MM.1S (cell line): Measurements from ENCODE around the gene CTNNA1.
"Not testable (repeated sequence)": the region's sequence is repeated elsewhere in the genome, so short reads cannot be mapped to it uniquely, and the experiment has no call there.

Source experiments
- DNase-seq: peaks from one replicate; pipeline ENCODE4 v3.0.0-alpha.2; 2015
- H2AFZ ChIP-seq: fragments of 300-600 bp; sonication (generic); 2 replicates; pipeline ENCODE4 v1.6.0; 2016; ENCODE audit warnings: antibody characterized with exemption, low read length
- H3F3A ChIP-seq: fragments of 300-600 bp; sonication (generic); 2 replicates; pipeline ENCODE4 v1.6.1; 2016; ENCODE audit warnings: mild to moderate bottlenecking, antibody characterized with exemption, low read length, moderate library complexity, mixed read lengths; ENCODE audit not compliant: insufficient read depth
- H3K27ac ChIP-seq: fragments of 300-600 bp; sonication (generic); 2 replicates; pipeline ENCODE4 v1.5.1; 2016; ENCODE audit warnings: mild to moderate bottlenecking, low read length
- H3K27me3 ChIP-seq: fragments of 300-600 bp; sonication (generic); replicated peaks from 2 replicates; pipeline ENCODE4 v1.6.0; 2016; ENCODE audit warnings: low read length; ENCODE audit not compliant: insufficient read depth
- H3K36me3 ChIP-seq: fragments of 300-600 bp; sonication (generic); replicated peaks from 2 replicates; pipeline ENCODE4 v1.6.1; 2016; ENCODE audit warnings: mild to moderate bottlenecking, low read length, mixed read lengths; ENCODE audit not compliant: insufficient read depth
- H3K4me1 ChIP-seq: fragments of 300-600 bp; sonication (generic); 2 replicates; pipeline ENCODE4 v1.6.1; 2016; ENCODE audit warnings: low read length, mixed read lengths
- H3K4me2 ChIP-seq: fragments of 300-600 bp; sonication (generic); 2 replicates; pipeline ENCODE4 v1.6.0; 2016; ENCODE audit warnings: low read depth, low read length
- H3K4me3 ChIP-seq: fragments of 300-600 bp; sonication (generic); 2 replicates; pipeline ENCODE4 v1.5.1; 2016; ENCODE audit warnings: low read length, mixed read lengths
- H3K79me2 ChIP-seq: fragments of 300-600 bp; sonication (generic); 2 replicates; pipeline ENCODE4 v1.6.1; 2016; ENCODE audit warnings: mixed run types, low read length, mixed read lengths
- H3K9ac ChIP-seq: fragments of 300-600 bp; sonication (generic); 2 replicates; pipeline ENCODE4 v1.6.1; 2016; ENCODE audit warnings: low read length, mixed read lengths
- H3K9me2 ChIP-seq: fragments of 300-600 bp; sonication (generic); replicated peaks from 2 replicates; pipeline ENCODE4 v1.6.1; 2016; ENCODE audit warnings: mild to moderate bottlenecking, low read length, mixed read lengths; ENCODE audit not compliant: insufficient read depth
- H3K9me3 ChIP-seq: fragments of 300-600 bp; sonication (generic); replicated peaks from 2 replicates; pipeline ENCODE4 v1.6.1; 2016; ENCODE audit warnings: mild to moderate bottlenecking, low read length, mixed read lengths; ENCODE audit not compliant: insufficient read depth
- H4K20me1 ChIP-seq: fragments of 300-600 bp; sonication (generic); 2 replicates; pipeline ENCODE4 v1.6.1; 2016; ENCODE audit warnings: mild to moderate bottlenecking, low read length, moderate library complexity, mixed read lengths; ENCODE audit not compliant: insufficient read depth
- EZH2 ChIP-seq: fragments of 300-600 bp; sonication (generic); optimal IDR thresholded peaks from 2 replicates; pipeline ENCODE3; 2017; ENCODE audit warnings: low read depth, mild to moderate bottlenecking, antibody characterized with exemption, low read length, mixed read lengths
- EZH2phosphoT487 ChIP-seq: fragments of 300-600 bp; sonication (generic); IDR thresholded peaks from 2 replicates; pipeline ENCODE4 v1.6.1; 2018; ENCODE audit warnings: antibody characterized with exemption, low read length
- TF ChIP-seq, protein P1 (sequence below): fragments of 300-600 bp; sonication (generic); IDR thresholded peaks from 2 replicates; pipeline ENCODE4 v1.5.1; 2016; ENCODE audit warnings: antibody characterized with exemption, low read length, mixed read lengths

Gene CTNNA1

DNA sequence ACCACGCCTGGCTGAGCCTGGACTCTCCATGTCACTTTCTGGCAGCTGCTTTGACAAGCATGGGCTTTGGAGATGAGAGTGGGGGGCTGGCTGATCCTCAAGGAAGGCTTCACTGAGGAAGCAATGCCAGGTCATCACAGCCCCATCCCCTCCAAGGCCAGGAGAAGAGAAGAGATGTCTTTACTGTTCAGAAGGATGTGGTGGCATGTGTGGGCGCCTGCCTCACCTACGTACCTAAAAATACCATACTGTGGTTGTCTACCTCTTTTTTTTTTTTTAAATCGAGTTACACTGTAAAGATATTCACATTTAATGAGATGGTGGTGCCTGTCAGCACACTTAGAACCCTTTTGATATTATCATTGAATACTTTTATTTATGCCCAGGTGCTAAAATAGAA, 26.4 kb upstream of the CTNNA1 start:
- peak overlapping the region; percentile 43 for H3K4me2 ChIP-seq
- no peak overlapping the region for H3K9ac ChIP-seq
- H3K9me2 ChIP-seq = no peaks in the 10 kb centered on the region
- H3K27me3 ChIP-seq = no peaks in the 10 kb centered on the region
- H4K20me1 ChIP-seq = no peaks in the 10 kb centered on the region
- peaks cover 11% of the 10 kb centered on the region for H3F3A ChIP-seq
- H3K36me3 ChIP-seq = no peaks in the 10 kb centered on the region
- H3K79me2 ChIP-seq = no peaks in the 10 kb centered on the region
- peaks cover 44% of the 10 kb centered on the region for H3K4me1 ChIP-seq
- H3K27ac ChIP-seq = 0 out of 2 replicates have a peak overlapping the region, but pooled peaks have one; percentile 3
- TF ChIP-seq, protein P1, sequence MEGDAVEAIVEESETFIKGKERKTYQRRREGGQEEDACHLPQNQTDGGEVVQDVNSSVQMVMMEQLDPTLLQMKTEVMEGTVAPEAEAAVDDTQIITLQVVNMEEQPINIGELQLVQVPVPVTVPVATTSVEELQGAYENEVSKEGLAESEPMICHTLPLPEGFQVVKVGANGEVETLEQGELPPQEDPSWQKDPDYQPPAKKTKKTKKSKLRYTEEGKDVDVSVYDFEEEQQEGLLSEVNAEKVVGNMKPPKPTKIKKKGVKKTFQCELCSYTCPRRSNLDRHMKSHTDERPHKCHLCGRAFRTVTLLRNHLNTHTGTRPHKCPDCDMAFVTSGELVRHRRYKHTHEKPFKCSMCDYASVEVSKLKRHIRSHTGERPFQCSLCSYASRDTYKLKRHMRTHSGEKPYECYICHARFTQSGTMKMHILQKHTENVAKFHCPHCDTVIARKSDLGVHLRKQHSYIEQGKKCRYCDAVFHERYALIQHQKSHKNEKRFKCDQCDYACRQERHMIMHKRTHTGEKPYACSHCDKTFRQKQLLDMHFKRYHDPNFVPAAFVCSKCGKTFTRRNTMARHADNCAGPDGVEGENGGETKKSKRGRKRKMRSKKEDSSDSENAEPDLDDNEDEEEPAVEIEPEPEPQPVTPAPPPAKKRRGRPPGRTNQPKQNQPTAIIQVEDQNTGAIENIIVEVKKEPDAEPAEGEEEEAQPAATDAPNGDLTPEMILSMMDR = no peak
- TF ChIP-seq EZH2 = no peak
- no peak for TF ChIP-seq EZH2phosphoT487
- DNase-seq = peak; percentile 37
- H3K4me3 ChIP-seq = no peak overlapping the region
- H2AFZ ChIP-seq = 0 out of 2 replicates have a peak overlapping the region, but pooled peaks have one; percentile 12
- no peaks in the 10 kb centered on the region for H3K9me3 ChIP-seq

DNA sequence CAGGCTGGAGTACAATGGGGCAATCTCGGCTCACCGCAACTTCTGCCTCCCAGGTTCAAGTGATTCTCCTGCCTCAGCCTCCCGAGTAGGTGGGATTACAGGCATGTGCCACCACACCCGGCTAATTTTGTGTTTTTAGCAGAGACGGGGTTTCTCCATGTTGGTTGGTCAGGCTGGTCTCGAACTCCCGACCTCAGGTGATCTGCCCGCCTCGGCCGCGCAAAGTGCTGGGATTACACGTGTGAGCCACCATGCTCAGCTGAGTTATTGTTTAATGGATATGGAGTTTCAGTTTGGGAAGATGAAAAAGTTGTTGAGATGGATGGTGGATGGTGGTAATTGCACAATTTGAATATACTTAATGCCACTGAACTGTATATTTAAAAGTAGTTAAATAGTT, 22.7 kb upstream of the CTNNA1 start:
- not testable (repeated sequence) for H3K9ac ChIP-seq, H3K27ac ChIP-seq, H3K27me3 ChIP-seq, H3K4me2 ChIP-seq, H3K9me2 ChIP-seq, H3K79me2 ChIP-seq, H3K9me3 ChIP-seq, H3K4me3 ChIP-seq, DNase-seq, H3K36me3 ChIP-seq, H4K20me1 ChIP-seq, H3F3A ChIP-seq, H2AFZ ChIP-seq
- H3K4me1 ChIP-seq = peaks cover 22% of the 10 kb centered on the region

DNA sequence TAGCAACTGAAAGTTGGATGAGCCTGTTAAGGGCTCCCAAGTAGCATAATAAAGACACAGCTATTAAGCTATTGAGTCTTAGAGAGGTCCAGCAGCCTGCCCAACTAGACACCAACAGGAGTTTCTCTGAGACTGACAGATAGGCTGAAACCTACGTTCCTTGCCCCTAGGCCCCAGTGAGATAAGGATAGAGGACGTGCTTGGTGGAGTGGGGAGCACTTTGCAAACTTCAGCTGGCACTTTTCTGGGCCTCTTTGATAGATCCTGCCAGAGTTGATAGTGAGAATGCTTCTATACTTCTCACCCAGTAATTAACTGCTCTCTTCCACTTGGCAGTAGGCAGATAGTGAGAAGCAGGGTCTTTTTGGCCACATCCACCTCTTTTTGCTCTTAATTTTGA, 20.8 kb upstream of the CTNNA1 start:
- peaks cover 4% of the 10 kb centered on the region for H3K4me1 ChIP-seq
- no peaks in the 10 kb centered on the region for H3K9me3 ChIP-seq
- H3K9me2 ChIP-seq = no peaks in the 10 kb centered on the region
- H3K9ac ChIP-seq = no peak overlapping the region
- TF ChIP-seq EZH2 (no peak), EZH2phosphoT487 (no peak)
- no peaks in the 10 kb centered on the region for H3K27me3 ChIP-seq
- H3K27ac ChIP-seq = no peak overlapping the region
- no peaks in the 10 kb centered on the region for H3K36me3 ChIP-seq
- no peaks in the 10 kb centered on the region for H4K20me1 ChIP-seq
- no peak overlapping the region for H3K4me3 ChIP-seq
- no peaks in the 10 kb centered on the region for H3F3A ChIP-seq
- no peak overlapping the region for H3K4me2 ChIP-seq
- no peak overlapping the region for H2AFZ ChIP-seq
- DNase-seq = no peak
- no peaks in the 10 kb centered on the region for H3K79me2 ChIP-seq

DNA sequence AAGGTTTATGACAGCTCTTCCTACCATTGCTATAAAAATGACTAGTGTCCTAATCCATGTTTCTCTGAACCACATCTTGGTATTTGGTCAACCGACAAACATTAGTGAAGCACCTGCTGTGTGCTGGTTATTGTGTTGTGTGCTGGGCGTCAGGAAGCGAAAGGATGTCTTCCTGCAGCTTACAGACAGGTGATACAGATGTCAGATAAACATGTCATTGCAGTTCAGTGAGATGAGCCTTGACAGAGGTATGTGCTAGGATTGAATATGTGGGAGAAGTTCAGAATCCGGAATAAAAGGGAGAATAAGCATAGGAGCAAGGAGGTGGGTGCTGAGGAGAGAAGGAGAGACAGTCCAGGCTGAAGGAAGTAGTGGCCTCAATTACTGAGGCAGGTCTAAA, 20.3 kb upstream of the CTNNA1 start:
- Histone ChIP-seq H3K27me3 (no peaks in the 10 kb centered on the region), H3K27ac (no peak overlapping the region), H3K4me1 (no peaks in the 10 kb centered on the region), H3F3A (no peaks in the 10 kb centered on the region), H3K4me2 (no peak overlapping the region), H3K79me2 (no peaks in the 10 kb centered on the region), H4K20me1 (no peaks in the 10 kb centered on the region), H3K9me3 (no peaks in the 10 kb centered on the region), H3K9ac (no peak overlapping the region), H3K36me3 (no peaks in the 10 kb centered on the region), H2AFZ (no peak overlapping the region), H3K4me3 (no peak overlapping the region), H3K9me2 (no peaks in the 10 kb centered on the region)
- no peak for DNase-seq
- TF ChIP-seq, protein P1 = no peak
- TF ChIP-seq EZH2 (no peak), EZH2phosphoT487 (no peak)
